ENCODE measurements around the gene C5orf22.

Gene C5orf22

GRCh38 chr5:31554552-31554951, 22.5 kb downstream of the C5orf22 start:
- TF ChIP-seq EZH2 (optimal IDR thresholded peaks at IDR 0.05; ENCODE audit: low read depth, low read length) = no peak
- no peak for TF ChIP-seq EZH2phosphoT487 (IDR thresholded peaks at IDR 0.05; ENCODE audit: low read length)
- TF ChIP-seq CTCF (IDR thresholded peaks at IDR 0.05; ENCODE audit: low read length) = no peak
- no peaks in the 10 kb centered on the region for H3K27me3 ChIP-seq (replicated peaks; ENCODE audit: insufficient read depth, low read length)
- no peak for DNase-seq

GRCh38 chr5:31556461-31556860, 24.4 kb downstream of the C5orf22 start:
- Histone ChIP-seq H3K9ac (ENCODE audit: low read length) (no peak overlapping the region), H2AFZ (ENCODE audit: low read length) (no peak overlapping the region), H3K4me3 (ENCODE audit: low read length) (no peak overlapping the region), H3K4me2 (ENCODE audit: low read depth, low read length) (no peak overlapping the region), H3K79me2 (ENCODE audit: low read length) (no peaks in the 10 kb centered on the region), H3K36me3 (replicated peaks; ENCODE audit: insufficient read depth, low read length) (peaks cover 3% of the 10 kb centered on the region; the same call in 1 of the 2 replicates), H3K27ac (ENCODE audit: low read length) (no peak overlapping the region), H3K9me3 (replicated peaks; ENCODE audit: insufficient read depth, low read length) (no peaks in the 10 kb centered on the region), H3K9me2 (replicated peaks; ENCODE audit: insufficient read depth, low read length) (no peaks in the 10 kb centered on the region), H3K4me1 (ENCODE audit: low read length) (no peaks in the 10 kb centered on the region), H3F3A (ENCODE audit: insufficient read depth, low read length) (no peaks in the 10 kb centered on the region), H4K20me1 (ENCODE audit: insufficient read depth, low read length) (no peaks in the 10 kb centered on the region), H3K27me3 (replicated peaks; ENCODE audit: insufficient read depth, low read length) (no peaks in the 10 kb centered on the region)
- no peak for TF ChIP-seq EZH2phosphoT487 (IDR thresholded peaks at IDR 0.05; ENCODE audit: low read length)
- no peak for TF ChIP-seq EZH2 (optimal IDR thresholded peaks at IDR 0.05; ENCODE audit: low read depth, low read length)
- TF ChIP-seq CTCF (IDR thresholded peaks at IDR 0.05; ENCODE audit: low read length) = no peak
- no peak for DNase-seq

More at GRCh38 chr5:31554552-31554951, 22.5 kb downstream of the C5orf22 start:
- Histone ChIP-seq H3K79me2 (ENCODE audit: low read length) (no peaks in the 10 kb centered on the region), H3K27ac (ENCODE audit: low read length) (no peak overlapping the region), H3K9me2 (replicated peaks; ENCODE audit: insufficient read depth, low read length) (no peaks in the 10 kb centered on the region), H3K36me3 (replicated peaks; ENCODE audit: insufficient read depth, low read length) (peaks cover 3% of the 10 kb centered on the region; the same call in 1 of the 2 replicates), H3K4me3 (ENCODE audit: low read length) (no peak overlapping the region), H3K9ac (ENCODE audit: low read length) (no peak overlapping the region), H3K4me2 (ENCODE audit: low read depth, low read length) (no peak overlapping the region), H3K9me3 (replicated peaks; ENCODE audit: insufficient read depth, low read length) (no peaks in the 10 kb centered on the region), H2AFZ (ENCODE audit: low read length) (no peak overlapping the region), H3K4me1 (ENCODE audit: low read length) (no peaks in the 10 kb centered on the region), H4K20me1 (ENCODE audit: insufficient read depth, low read length) (no peaks in the 10 kb centered on the region), H3F3A (ENCODE audit: insufficient read depth, low read length) (no peaks in the 10 kb centered on the region)

- H3K9ac ChIP-seq (ENCODE audit: low read length) = no peak overlapping the region
- no peaks in the 10 kb centered on the region for H3K4me1 ChIP-seq (ENCODE audit: low read length)
- no peaks in the 10 kb centered on the region for H3F3A ChIP-seq (ENCODE audit: insufficient read depth, low read length)
- no peaks in the 10 kb centered on the region for H3K9me2 ChIP-seq (replicated peaks; ENCODE audit: insufficient read depth, low read length)
- no peak overlapping the region for H3K27ac ChIP-seq (ENCODE audit: low read length)
- H3K79me2 ChIP-seq (ENCODE audit: low read length) = no peaks in the 10 kb centered on the region
- no peaks in the 10 kb centered on the region for H3K27me3 ChIP-seq (replicated peaks; ENCODE audit: insufficient read depth, low read length)
- H4K20me1 ChIP-seq (ENCODE audit: insufficient read depth, low read length) = no peaks in the 10 kb centered on the region
- no peak for TF ChIP-seq CTCF (IDR thresholded peaks at IDR 0.05; ENCODE audit: low read length)
- TF ChIP-seq EZH2phosphoT487 (IDR thresholded peaks at IDR 0.05; ENCODE audit: low read length) = no peak
- no peak for TF ChIP-seq EZH2 (optimal IDR thresholded peaks at IDR 0.05; ENCODE audit: low read depth, low read length)
- H2AFZ ChIP-seq (ENCODE audit: low read length) = no peak overlapping the region
- H3K9me3 ChIP-seq (replicated peaks; ENCODE audit: insufficient read depth, low read length) = no peaks in the 10 kb centered on the region
- no peak for DNase-seq
- H3K4me2 ChIP-seq (ENCODE audit: low read depth, low read length) = no peak overlapping the region
- no peaks in the 10 kb centered on the region for H3K36me3 ChIP-seq (replicated peaks; ENCODE audit: insufficient read depth, low read length)
- H3K4me3 ChIP-seq (ENCODE audit: low read length) = no peak overlapping the region
Observed at GRCh38 chr5:31559942-31560341, 27.8 kb downstream of the C5orf22 start.
